RWPE1 (cell line): Measurements from ENCODE around the gene SLC22A25.

Experiments
- CTCF ChIA-PET: fragments of 350-600 bp; sonication (Branson Sonifier 250); formaldehyde crosslinking; extraction: SDS; loops from one replicate; lab custom pipeline; 2021; lab: Yijun Ruan, JAX
- POLR2A ChIA-PET: fragments of 400-600 bp; formaldehyde crosslinking; extraction: SDS; loops from one replicate; lab custom pipeline; 2020; ENCODE audit warnings: antibody characterized with exemption; ENCODE audit not compliant: low non-redundant PET; lab: Yijun Ruan, JAX
- DNase-seq: peaks from one replicate; pipeline ENCODE4 v3.0.0; 2012; ENCODE audit warnings: low spot score
- H3K27ac ChIP-seq: fragments of 450-650 bp; 2 replicates; pipeline ENCODE4 v1.5.1; 2017
- TF ChIP-seq, protein P1 (sequence below): fragments of 450-650 bp; conservative IDR thresholded peaks from 2 replicates; pipeline ENCODE4 v1.5.1; 2017; ENCODE audit warnings: low read depth, mild to moderate bottlenecking

Gene SLC22A25

GRCh38 chr11:63212742-63213141 is 30.7 kb downstream of the SLC22A25 start:
- CTCF ChIA-PET = interaction anchor here (0.7 kb wide), 1 partner anchor 62 kb away, joined by 4 read pairs; no protein-coding TSS in a partner anchor
- peak; percentile 26 for DNase-seq
- TF ChIP-seq, protein P1, sequence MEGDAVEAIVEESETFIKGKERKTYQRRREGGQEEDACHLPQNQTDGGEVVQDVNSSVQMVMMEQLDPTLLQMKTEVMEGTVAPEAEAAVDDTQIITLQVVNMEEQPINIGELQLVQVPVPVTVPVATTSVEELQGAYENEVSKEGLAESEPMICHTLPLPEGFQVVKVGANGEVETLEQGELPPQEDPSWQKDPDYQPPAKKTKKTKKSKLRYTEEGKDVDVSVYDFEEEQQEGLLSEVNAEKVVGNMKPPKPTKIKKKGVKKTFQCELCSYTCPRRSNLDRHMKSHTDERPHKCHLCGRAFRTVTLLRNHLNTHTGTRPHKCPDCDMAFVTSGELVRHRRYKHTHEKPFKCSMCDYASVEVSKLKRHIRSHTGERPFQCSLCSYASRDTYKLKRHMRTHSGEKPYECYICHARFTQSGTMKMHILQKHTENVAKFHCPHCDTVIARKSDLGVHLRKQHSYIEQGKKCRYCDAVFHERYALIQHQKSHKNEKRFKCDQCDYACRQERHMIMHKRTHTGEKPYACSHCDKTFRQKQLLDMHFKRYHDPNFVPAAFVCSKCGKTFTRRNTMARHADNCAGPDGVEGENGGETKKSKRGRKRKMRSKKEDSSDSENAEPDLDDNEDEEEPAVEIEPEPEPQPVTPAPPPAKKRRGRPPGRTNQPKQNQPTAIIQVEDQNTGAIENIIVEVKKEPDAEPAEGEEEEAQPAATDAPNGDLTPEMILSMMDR = peak; percentile 62
- H3K27ac ChIP-seq = no peak overlapping the region
- POLR2A ChIA-PET = no interaction called here

- ChIA-PET POLR2A (no interaction called here), CTCF (no interaction called here)
- TF ChIP-seq, protein P1 = no peak
- DNase-seq = no peak
- no peak overlapping the region for H3K27ac ChIP-seq
Measured at GRCh38 chr11:63210111-63210510, 33.3 kb downstream of the SLC22A25 start.
